Stimulated activated CD4-positive, alpha-beta T cell treated with anti-CD3 and anti-CD28 coated beads, Interleukin-1b, Interleukin-23, amount 100 ng/mL, for 48 hours (primary cell): ENCODE data around the gene NEDD9.

ENCODE experiments used
- DNase-seq: peaks from one replicate; pipeline ENCODE4 v3.0.0-alpha.2; 2020

NEDD9 gene

GRCh38 chr6:11232770-11233626 lies 530 bp upstream of the NEDD9 start:
- DNase-seq = no peak

GRCh38 chr6:11231564-11232192 lies 790 bp downstream of the NEDD9 start:
- DNase-seq = no peak

- DNase-seq = no peak
Measured at GRCh38 chr6:11231108-11231463, 1.4 kb downstream of the NEDD9 start.

- DNase-seq = no peak
Measured at GRCh38 chr6:11230158-11231107, 2.0 kb downstream of the NEDD9 start.

- no peak for DNase-seq
Measured at GRCh38 chr6:11229655-11230046, 2.8 kb downstream of the NEDD9 start.

- DNase-seq = no peak
Measured at GRCh38 chr6:11228935-11229654, 3.4 kb downstream of the NEDD9 start.

GRCh38 chr6:11227698-11228097 lies 4.8 kb downstream of the NEDD9 start:
- no peak for DNase-seq

- no peak for DNase-seq
Measured at GRCh38 chr6:11226005-11226404, 6.5 kb downstream of the NEDD9 start.

- DNase-seq = no peak
Measured at GRCh38 chr6:11224966-11225463, 7.5 kb downstream of the NEDD9 start.

GRCh38 chr6:11224252-11224965 lies 8.1 kb downstream of the NEDD9 start:
- peak; percentile 59 for DNase-seq

- DNase-seq = no peak
Measured at GRCh38 chr6:11223286-11223864, 9.1 kb downstream of the NEDD9 start.

- no peak for DNase-seq
Measured at GRCh38 chr6:11222385-11223277, 9.8 kb downstream of the NEDD9 start.

GRCh38 chr6:11221623-11222384 lies 10.7 kb downstream of the NEDD9 start:
- no peak for DNase-seq

GRCh38 chr6:11219400-11219834 lies 13.1 kb downstream of the NEDD9 start:
- DNase-seq = no peak

GRCh38 chr6:11218538-11219399 lies 13.7 kb downstream of the NEDD9 start:
- DNase-seq = peak; percentile 47

GRCh38 chr6:11218102-11218442 lies 14.4 kb downstream of the NEDD9 start:
- no peak for DNase-seq

- DNase-seq = no peak
Measured at GRCh38 chr6:11217360-11218101, 14.9 kb downstream of the NEDD9 start.

GRCh38 chr6:11215773-11216172 lies 16.7 kb downstream of the NEDD9 start:
- DNase-seq = no peak
